HepG2 (cell line): ENCODE data around the gene TANGO2. TPM values are rescaled to one million over a fixed set of nuclear protein-coding genes. Genes with fewer than 3 reads are reported as not detected.

ENCODE experiments used
- AFF4 ChIP-seq: sonication (generic); formaldehyde crosslinking; IDR thresholded peaks from 2 replicates; pipeline ENCODE4 v1.4.0; 2020; ENCODE audit warnings: missing genetic modification reagents
- ARNTL ChIP-seq: sonication (generic); formaldehyde crosslinking; IDR thresholded peaks from 2 replicates; pipeline ENCODE4 v1.4.0; 2020; ENCODE audit warnings: mild to moderate bottlenecking, missing genetic modification reagents
- DMTF1 ChIP-seq: sonication (generic); formaldehyde crosslinking; IDR thresholded peaks from 2 replicates; pipeline ENCODE4 v1.4.0; 2020; ENCODE audit warnings: mild to moderate bottlenecking, missing genetic modification reagents
- GLI4 ChIP-seq: sonication (generic); formaldehyde crosslinking; IDR thresholded peaks from 2 replicates; pipeline ENCODE4 v1.5.1; 2020; ENCODE audit warnings: missing genetic modification reagents, mild to moderate bottlenecking, moderate library complexity, borderline replicate concordance
- HNRNPL ChIP-seq: fragments of 200-400 bp; formaldehyde crosslinking; IDR thresholded peaks from 2 replicates; pipeline ENCODE4 v1.6.1; 2017; ENCODE audit warnings: mild to moderate bottlenecking, low read depth, low read length
- MED1 ChIP-seq: sonication (generic); formaldehyde crosslinking; IDR thresholded peaks from 2 replicates; pipeline ENCODE4 v1.4.0; 2020; ENCODE audit warnings: missing genetic modification reagents
- PAF1 ChIP-seq: IDR thresholded peaks from 2 replicates; pipeline ENCODE4 v1.6.1; 2016; ENCODE audit warnings: missing genetic modification reagents, missing compliant biosample characterization
- RFX3 ChIP-seq: IDR thresholded peaks from 2 replicates; pipeline ENCODE4 v1.6.1; 2016; ENCODE audit warnings: missing biosample characterization, missing genetic modification reagents
- RFXANK ChIP-seq: IDR thresholded peaks from 2 replicates; pipeline ENCODE4 v1.6.1; 2016
- RNF2 ChIP-seq: fragments of 450-650 bp; conservative IDR thresholded peaks from 2 replicates; pipeline ENCODE4 v1.6.1; 2016; ENCODE audit warnings: low read depth
- SMAD9 ChIP-seq: sonication (generic); formaldehyde crosslinking; IDR thresholded peaks from 2 replicates; pipeline ENCODE4 v1.5.1; 2020; ENCODE audit warnings: mild to moderate bottlenecking, missing genetic modification reagents
- TBP ChIP-seq: sonication (generic); formaldehyde crosslinking; IDR thresholded peaks from 2 replicates; pipeline ENCODE4 v1.5.0; 2020; ENCODE audit warnings: missing genetic modification reagents
- USF2 ChIP-seq, 2 experiments: sonication (generic) in 1 of 2; formaldehyde crosslinking in 1 of 2; IDR thresholded peaks; 2 replicates each; pipeline versions ENCODE4 v1.5.1 to v1.6.1; 2011 to 2020; ENCODE audit warnings: borderline replicate concordance in 1 of 2, low read depth in 1 of 2, low read length in 1 of 2, mild to moderate bottlenecking in 1 of 2, missing genetic modification reagents in 1 of 2, moderate library complexity in 1 of 2
- ZBTB7B ChIP-seq: sonication (generic); formaldehyde crosslinking; IDR thresholded peaks from 2 replicates; pipeline ENCODE4 v1.4.0; 2020; ENCODE audit warnings: missing genetic modification reagents
- ZFAT ChIP-seq: sonication (generic); formaldehyde crosslinking; conservative IDR thresholded peaks from 2 replicates; pipeline ENCODE4 v1.8.1; 2023; ENCODE audit warnings: missing genetic modification reagents, inconsistent platforms
- ZNF10 ChIP-seq: sonication (generic); formaldehyde crosslinking; IDR thresholded peaks from 2 replicates; pipeline ENCODE4 v1.4.0; 2020; ENCODE audit warnings: mild to moderate bottlenecking, low read depth, missing genetic modification reagents, borderline replicate concordance
- ZNF124 ChIP-seq: sonication (generic); formaldehyde crosslinking; IDR thresholded peaks from 2 replicates; pipeline ENCODE4 v1.4.0; 2020; ENCODE audit warnings: missing genetic modification reagents
- ZNF362 ChIP-seq: sonication (generic); formaldehyde crosslinking; IDR thresholded peaks from 2 replicates; pipeline ENCODE4 v1.4.0; 2020; ENCODE audit warnings: missing genetic modification reagents, mild to moderate bottlenecking, borderline replicate concordance
- ZNF430 ChIP-seq: sonication (generic); formaldehyde crosslinking; IDR thresholded peaks from 2 replicates; pipeline ENCODE4 v1.9.0; 2021; ENCODE audit warnings: mild to moderate bottlenecking, missing genetic modification reagents
- ZNF674 ChIP-seq: sonication (generic); formaldehyde crosslinking; IDR thresholded peaks from 2 replicates; pipeline ENCODE4 v1.5.0; 2020; ENCODE audit warnings: low read depth, mild to moderate bottlenecking, missing genetic modification reagents
- ZNF761 ChIP-seq: sonication (generic); formaldehyde crosslinking; conservative IDR thresholded peaks from 2 replicates; pipeline ENCODE4 v1.4.0; 2020; ENCODE audit warnings: mild to moderate bottlenecking, missing genetic modification reagents
- polyA plus RNA-seq, 8 experiments: library from polyadenylated mRNA; depleted of rRNA in 3 of 8; stranded (reverse) in 7 of 8; unstranded in 1 of 8; fragments of >200 nt; fragmentation: Illumina TruSeq in 4 of 8; extraction: Trizol in 4 of 8; gene quantifications; 2 replicates each; pipeline versions ENCODE4 v1.2.1 to v1.2.3, GENCODE V29; 2011 to 2016; ENCODE audit warnings: low read depth in 4 of 8, missing spikeins in 1 of 8, mixed read lengths in 1 of 8; ENCODE audit not compliant: insufficient read depth in 1 of 8
- total RNA-seq, 5 experiments: library from RNA; depleted of rRNA; stranded (reverse); fragments of >200 nt; fragmentation: Illumina TruSeq; extraction: Trizol; gene quantifications; 2 replicates each; pipeline ENCODE4 v1.2.3, GENCODE V29; 2016; ENCODE audit warnings: low read depth in 1 of 5

TANGO2 gene
- total and polyA plus RNA-seq, 2 of the 13 experiments (the other 11 are each of a cell fraction or from before 2014, with no cell fraction given): 12.9 to 14.8 TPM

DNA sequence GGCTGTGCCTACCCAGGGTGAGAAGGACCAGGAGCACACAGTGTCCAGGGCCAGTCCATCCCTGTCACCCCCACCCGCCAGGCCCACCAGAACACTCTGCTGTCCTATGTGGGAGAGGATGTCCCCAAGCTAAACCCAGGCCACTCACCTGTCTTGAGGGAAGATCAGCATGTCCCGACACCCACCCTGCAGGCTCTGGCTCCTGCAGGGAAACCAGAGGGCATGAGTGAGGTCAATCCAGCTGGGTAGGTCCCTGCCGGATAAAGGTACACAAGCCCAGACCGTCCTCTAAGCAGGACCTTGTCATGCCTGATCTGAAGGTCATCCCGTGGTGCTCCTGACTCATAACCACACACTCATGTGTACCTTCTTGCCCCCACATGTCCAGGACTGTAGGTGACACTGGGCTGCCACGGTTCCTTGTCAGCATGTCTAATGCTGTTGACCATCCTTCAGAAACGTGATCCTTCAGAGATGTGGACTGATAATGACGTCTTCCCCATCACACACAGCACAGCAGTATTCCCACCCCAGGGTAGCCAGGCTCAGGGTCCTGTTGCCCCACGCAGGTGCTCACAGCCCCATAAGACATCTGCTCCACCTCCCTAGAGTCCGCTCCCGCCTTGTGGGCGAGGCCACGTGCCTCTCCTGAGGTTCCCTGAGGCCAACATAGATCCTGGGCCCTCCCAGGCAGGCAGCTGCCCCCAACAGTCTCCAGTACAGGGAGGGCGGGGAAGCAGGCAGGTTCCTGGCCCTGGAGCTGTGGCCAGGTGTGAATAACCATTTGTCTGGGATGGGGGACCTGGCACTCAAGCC is 10.4 kb upstream of the TANGO2 start (continued):
- TF ChIP-seq PAF1 (CRISPR knock-in tag): no peak
- no peak for TF ChIP-seq RFX3
- TF ChIP-seq ZFAT (CRISPR knock-in tag): no peak
- no peak for TF ChIP-seq AFF4 (CRISPR knock-in tag)
- TF ChIP-seq ARNTL (CRISPR knock-in tag): no peak
- TF ChIP-seq ZNF674: no peak
- no peak for TF ChIP-seq ZNF10
- TF ChIP-seq GLI4 (CRISPR knock-in tag): no peak
- TF ChIP-seq HNRNPL: no peak
- no peak for TF ChIP-seq TBP
- no peak for TF ChIP-seq DMTF1 (CRISPR knock-in tag)
- no peak for TF ChIP-seq ZNF761 (CRISPR knock-in tag)
- TF ChIP-seq RFXANK (CRISPR knock-in tag): no peak
- no peak for TF ChIP-seq SMAD9 (CRISPR knock-in tag)
- 0 out of 2 replicates have a peak, but pooled peaks have one; percentile 49 for TF ChIP-seq RNF2
- TF ChIP-seq USF2 (IDR thresholded peaks at IDR 0.05; ENCODE audit: low read depth, low read length): no peak
- no peak for TF ChIP-seq USF2 (CRISPR knock-in tag; IDR thresholded peaks at IDR 0.05; ENCODE audit: borderline replicate concordance)
- no peak for TF ChIP-seq ZNF362 (CRISPR knock-in tag)
- TF ChIP-seq ZNF430 (CRISPR knock-in tag): no peak
- peak; percentile 64 for TF ChIP-seq MED1 (CRISPR knock-in tag)
- TF ChIP-seq ZBTB7B (CRISPR knock-in tag): 0 out of 2 replicates have a peak, but pooled peaks have one; percentile 37
- TF ChIP-seq ZNF124 (CRISPR knock-in tag): no peak
